ENCODE results near the gene CACHD1.

The CACHD1 gene

GRCh38 chr1:64469977-64470664 lies at the start of gene CACHD1:
Gene CACHD1, plus strand, starts transcription at chr1:64470129. Its CDS starts 616 bp downstream, at chr1:64470745.
- peak; percentile 34 for DNase-seq

- DNase-seq: no peak
Observed at GRCh38 chr1:64421377-64421776, 48.6 kb upstream of the CACHD1 start.

DNA sequence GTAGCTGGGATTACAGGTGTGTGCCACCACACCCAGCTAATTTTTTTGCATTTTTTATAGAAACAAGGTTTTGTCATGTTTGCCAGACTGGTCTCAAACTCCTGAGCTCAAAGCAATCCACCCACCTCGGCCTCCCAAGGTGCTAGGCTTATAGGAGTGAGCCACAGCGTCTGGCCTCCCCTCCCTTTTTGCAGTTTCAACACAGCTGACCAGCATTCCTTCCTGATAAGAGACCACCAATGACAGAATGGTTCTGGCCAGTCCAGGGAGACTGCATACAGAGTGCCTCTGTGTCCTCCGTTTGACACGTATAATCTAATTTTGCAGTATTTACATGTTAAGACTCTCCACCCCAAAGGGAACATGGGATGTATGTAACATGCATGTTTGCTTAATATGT lies 46.4 kb upstream of the CACHD1 start:
- no peak for DNase-seq

DNA sequence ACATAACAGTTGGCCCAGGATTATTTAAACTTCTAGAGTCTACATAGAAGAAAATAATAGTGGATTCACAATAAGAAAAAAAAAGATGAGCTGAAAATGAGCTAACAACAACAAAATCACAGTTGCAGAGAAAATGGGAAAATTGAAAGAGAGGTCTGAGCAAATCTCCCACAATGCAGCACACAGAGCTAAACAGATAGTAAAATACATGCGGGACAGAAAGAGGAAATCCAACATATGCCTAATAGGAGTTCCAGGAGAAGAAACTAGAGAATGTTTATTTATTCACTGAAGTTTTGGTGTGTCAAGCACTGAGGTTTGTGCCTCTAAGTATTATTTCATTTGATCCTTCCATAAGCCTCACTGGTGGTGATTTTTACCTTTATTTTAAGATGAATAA lies 45.5 kb upstream of the CACHD1 start:
- DNase-seq: no peak

GRCh38 chr1:64425521-64425920 lies 44.4 kb upstream of the CACHD1 start:
- DNase-seq: no peak

DNA sequence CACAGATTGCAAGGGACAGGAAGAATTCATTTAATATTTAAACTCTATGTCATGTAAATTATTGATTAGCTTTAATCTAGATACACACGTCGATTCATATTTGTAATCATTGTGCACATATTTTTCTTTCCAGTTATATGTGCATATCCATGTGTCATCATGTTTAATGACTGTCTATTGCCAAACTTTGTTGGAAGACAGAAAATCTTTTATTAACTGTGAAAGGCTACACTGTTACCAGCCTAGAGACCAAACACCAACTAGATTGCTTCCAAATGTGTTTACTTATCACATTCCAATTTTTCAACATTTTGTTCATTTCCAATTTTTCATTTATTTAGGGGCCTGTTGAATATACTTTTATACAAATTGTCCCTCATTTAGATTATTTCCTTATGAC lies 43.2 kb upstream of the CACHD1 start:
- DNase-seq: no peak

GRCh38 chr1:64427879-64428278 lies 42.0 kb upstream of the CACHD1 start:
- DNase-seq: no peak

DNA sequence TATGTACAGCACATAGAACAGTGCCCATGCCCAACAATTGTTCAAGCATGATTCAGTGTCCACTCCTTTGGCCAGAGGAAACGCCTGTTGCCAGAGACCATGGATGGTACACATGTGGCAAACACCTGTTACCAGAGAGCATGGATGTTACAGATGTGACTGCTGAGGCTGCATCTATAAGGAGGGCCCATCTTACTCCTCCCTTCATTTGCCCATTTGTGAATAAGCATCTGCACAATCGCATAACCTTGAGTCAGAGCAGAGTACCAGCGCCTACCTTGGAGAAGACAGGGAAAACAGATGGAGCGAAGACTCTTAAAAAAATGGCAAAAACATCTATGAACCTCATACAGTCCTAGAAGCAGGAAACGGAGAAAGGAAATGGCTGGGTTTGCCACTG lies 36.6 kb upstream of the CACHD1 start:
- DNase-seq: no peak

DNA sequence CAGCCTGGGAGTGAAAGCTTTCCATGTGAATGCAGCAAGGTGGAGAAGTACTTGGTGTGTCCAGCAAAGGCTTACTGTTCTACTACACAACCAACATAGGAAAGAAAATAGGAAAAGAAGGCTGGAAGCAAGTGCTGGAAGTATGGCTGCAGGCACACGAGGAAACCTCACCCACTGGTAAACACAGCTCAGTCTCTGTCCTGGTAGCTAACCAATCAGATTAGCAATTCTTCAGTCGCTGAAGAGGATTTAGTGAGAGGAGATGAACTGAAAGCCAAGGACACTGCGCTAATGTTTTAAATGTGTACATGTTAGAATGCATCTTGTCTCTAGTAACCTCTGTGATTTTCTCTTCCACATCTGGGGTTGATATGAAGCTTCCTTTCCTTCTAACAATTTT lies 36.2 kb upstream of the CACHD1 start:
- no peak for DNase-seq

DNA sequence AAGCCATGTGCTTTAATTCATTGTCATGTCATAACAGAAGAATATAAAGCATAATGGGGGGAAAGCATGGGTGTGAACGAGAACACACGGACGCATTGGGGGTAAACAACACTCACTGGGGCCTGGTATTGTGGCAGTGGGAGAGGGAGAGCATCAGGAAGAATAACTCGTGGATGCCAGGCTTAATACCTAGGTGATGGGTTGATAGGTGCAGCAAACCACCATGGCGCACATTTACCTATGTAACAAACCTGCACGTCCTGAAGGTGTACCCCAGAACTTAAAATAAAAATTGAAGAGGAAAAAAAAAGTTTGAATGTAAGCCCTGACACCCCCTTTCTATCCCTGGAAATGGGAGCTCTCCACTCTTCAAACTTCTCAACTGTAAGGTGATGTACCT lies 34.9 kb upstream of the CACHD1 start:
- DNase-seq: no peak

DNA sequence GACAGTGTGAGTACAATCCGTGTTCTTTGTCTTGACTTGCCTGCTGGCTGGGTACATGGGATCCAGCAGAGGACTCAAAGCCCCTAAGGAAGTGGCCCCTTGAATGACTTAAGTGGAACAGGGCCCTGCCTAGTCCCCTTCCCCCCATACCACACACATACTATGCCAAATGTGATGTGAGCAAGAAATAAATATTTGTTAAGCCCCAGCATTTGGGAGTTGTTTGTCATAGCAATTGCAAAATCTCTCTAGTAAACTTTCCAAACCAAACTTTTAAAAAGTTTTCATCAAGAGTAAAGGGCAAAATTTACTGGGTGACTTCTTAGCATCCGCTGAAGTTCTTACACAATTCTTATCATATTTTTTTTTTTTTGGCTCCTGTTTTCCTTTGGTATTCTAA lies 32.5 kb upstream of the CACHD1 start:
- no peak for DNase-seq

- DNase-seq: no peak
Observed at GRCh38 chr1:64440183-64440826, 29.6 kb upstream of the CACHD1 start.

- no peak for DNase-seq
Observed at GRCh38 chr1:64451440-64451839, 18.5 kb upstream of the CACHD1 start.

- DNase-seq: no peak
Observed at GRCh38 chr1:64453688-64454087, 16.2 kb upstream of the CACHD1 start.

GRCh38 chr1:64458915-64459314 lies 11.0 kb upstream of the CACHD1 start:
- no peak for DNase-seq

DNA sequence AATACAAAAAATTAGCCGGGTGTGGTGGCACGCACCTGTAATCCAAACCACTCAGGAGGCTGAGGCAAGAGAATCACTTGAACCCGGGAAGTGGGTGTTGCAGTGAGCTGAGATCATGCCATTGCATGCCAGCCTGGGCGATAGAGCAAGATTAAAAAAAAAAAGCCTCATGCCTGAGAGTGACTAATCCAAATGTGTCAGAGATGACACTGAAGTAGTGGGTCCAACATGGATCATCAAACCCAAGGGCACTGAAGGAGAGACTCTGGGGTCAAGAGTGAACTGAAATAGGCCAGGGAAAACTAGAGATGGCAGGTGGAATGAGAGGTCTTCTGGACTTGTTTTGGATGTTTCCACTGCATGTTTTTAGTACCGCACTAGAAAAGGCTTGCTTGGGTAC lies 10.2 kb upstream of the CACHD1 start:
- no peak for DNase-seq

- no peak for DNase-seq
Observed at GRCh38 chr1:64466033-64466432, 3.9 kb upstream of the CACHD1 start.

DNA sequence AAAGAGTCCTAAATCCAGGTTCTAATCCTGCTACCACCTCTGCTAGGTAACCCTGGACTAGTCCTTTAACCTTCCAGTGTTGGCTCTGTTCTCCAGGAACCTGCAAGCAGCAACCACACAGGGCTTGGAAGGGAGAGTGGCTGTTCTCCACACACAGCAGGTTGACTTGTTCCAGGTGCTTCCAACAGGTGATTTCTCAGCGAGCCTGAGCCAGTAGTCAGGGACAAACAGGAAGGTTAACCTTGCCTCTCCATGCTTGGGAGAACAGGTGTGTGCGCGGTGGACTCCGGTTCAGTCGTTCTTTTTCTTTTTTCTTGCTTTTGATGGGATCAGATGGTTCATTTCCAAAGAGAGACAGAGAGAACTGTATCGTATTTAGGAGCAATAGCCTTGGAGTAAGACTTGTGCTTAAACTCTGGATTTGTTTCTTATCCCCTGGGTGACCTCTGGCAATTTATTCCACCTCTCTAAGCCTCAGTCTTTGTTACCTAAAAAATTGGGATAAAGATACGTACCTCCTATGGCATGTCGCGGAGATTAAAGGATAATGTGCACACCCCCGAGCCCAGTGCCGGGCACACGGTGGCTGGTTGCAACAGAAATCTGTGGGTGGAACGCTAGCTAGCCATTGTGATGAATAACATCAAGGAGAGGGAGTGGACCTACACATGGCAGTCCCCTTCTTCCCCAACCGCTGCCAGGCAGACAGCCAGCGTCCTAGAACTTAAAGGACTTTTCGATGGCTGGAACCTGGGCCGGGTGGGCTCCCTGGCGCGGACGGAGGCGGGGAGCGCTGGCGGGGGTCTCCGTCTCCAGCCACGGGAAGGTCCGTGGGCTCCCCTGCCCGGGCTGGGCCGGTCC lies 583 bp upstream of the CACHD1 start:
- DNase-seq: no peak

DNA sequence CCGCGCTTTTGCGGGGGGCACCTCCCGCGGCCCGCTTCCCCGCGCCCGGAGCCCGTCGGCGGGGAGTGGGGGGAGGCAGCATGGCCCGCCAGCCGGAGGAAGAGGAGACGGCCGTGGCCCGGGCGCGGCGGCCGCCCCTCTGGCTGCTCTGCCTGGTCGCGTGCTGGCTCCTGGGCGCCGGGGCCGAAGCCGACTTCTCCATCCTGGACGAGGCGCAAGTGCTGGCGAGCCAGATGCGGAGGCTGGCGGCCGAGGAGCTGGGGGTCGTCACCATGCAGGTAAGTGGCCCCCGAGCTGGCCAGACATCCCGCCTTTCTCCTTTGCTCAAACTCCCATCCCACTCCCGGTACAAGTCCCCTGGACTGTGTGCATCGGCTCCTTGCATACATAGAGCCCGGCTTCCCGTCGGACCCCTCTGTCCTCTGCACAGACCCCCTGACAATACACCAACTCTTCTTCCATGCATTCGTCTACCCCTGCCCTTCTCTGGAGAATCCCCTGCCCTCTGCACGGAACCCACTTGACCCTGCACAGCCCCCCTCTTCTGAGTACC lies 812 bp downstream of the CACHD1 start:
- DNase-seq: no peak

DNA sequence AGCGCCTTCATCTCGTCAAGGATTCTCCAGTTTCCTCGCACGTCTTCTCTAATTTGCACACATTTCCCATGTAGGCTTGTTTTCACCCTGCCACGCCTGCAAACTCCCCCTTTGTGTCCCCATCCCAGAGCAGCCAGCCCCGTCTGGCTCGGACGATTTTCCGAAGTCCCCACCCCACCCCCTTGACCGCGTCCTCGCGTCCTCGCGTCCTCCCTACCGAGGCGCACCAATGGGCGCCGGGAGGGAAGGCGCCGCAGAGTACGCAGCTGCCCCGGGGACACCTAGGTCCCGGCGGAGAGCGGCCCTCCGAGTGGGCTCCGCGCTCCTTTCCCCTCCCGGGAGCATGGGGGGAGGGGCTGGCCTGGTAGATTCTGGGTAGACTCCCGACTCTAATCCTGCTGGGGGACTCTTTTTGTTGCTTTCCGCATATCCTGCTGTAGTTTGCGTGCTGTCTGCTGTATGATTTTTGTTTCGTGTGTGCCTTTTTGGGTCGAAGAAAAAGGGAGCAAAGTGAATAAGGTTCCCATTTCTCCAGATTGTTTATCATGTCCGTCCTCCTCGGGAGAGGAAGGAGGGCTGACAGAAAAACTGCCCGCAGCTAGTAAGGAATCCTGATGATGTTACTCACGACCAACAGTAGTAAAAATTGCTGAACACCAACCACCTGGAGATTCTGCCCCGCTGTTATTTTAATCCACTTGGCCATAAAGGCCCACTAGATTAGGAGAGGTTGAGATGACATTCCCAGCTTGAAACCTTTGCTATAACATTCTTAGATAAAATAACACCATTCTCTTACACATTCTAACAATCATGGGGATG lies 1.5 kb downstream of the CACHD1 start:
- no peak for DNase-seq

DNA sequence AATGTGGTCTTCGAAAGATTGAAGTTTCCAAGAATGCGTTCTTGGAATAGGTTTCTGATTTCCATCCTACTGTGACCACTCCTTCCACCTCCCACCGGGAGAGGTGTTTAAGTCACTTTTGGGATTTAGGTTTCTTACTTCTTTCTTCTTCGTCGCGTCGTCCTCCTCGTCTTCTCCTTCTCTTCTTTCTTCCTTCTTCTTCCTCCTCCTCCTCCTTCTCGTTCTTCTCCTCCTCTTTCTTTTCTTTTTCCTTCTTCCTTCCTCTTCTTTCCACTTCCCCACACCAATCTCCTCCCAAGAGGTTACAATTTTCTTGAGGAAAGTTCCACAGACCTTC lies 2.1 kb downstream of the CACHD1 start:
- no peak for DNase-seq

DNA sequence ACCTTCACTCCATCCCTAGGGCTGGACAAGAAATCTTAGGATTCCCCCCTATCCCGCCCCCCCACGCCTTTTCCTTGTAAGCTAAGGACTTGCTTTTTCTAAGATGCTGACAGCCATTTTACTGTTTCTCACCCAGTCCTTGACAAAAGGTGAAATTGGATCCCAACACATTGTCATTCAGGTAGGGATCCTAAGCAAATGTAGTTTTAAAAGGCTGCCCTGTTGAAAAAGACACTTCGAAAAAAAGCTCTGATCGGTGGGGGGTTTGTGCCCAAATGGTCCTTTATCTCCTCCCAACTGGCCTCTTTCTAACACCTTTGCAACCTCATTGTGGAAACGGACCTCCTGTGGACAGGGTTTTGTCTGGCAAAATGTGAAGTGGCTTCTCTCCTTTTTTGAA lies 2.9 kb downstream of the CACHD1 start:
- DNase-seq: no peak

DNA sequence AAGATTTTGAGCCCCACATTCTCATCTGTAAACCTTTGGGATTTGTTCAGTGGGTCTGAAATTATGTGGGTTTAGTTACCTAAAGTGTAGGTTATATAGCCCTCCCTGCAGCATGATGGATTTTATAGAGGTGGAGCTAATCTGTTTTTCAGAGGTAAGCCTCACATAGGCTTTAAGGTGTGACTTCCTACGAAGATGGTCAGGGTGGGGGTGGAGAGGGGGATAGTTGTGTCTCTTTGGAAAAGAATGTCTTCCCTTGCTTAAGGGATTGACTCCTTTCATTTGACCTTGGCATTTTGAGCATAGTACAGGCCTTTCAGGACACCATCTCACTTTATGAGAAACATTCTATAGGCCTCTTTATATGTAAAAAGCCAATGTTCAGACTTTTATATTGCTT lies 3.4 kb downstream of the CACHD1 start:
- no peak for DNase-seq
